Pancreas (tissue), 10 donors: ENCODE measurements around the gene SLC30A5. TPM values are rescaled to one million over a fixed set of nuclear protein-coding genes. Genes with fewer than 3 reads are reported as not detected.

Experiments
- ATAC-seq, 4 donors: fragments of 200-7000 bp; cut with Tn5 transposase; one replicate each; pipeline versions ENCODE4 v1.8.0 to v1.9.1; 2020; ENCODE audit warnings: mild to moderate bottlenecking in 4 of 4, moderate library complexity in 4 of 4
- DNase-seq, 6 donors: peaks; one replicate each; pipeline ENCODE4 v3.0.0-alpha.2; 2020
- FAIRE-seq: peaks from 2 replicates; lab custom pipeline; 2012; peaks lifted over from hg19 to GRCh38; lab: Jason Lieb, UNC
- H3K27ac ChIP-seq, 4 donors: fragments of 200-600 bp; sonication (generic); 1 replicate in 3 of 4; 2 replicates in 1 of 4; pipeline versions ENCODE4 v1.5.0 to v1.8.0; 2020
- H3K27me3 ChIP-seq, 4 donors: fragments of 200-600 bp; one replicate each; pipeline ENCODE4 v1.8.0; 2021
- H3K36me3 ChIP-seq, 3 donors: fragments of 200-600 bp; sonication (generic) in 1 of 3; one replicate each; pipeline versions ENCODE4 v1.5.0 to v1.8.0; 2020 to 2021
- H3K4me1 ChIP-seq, 3 donors: fragments of 200-600 bp; one replicate each; pipeline ENCODE4 v1.8.0; 2021
- H3K4me3 ChIP-seq, 4 donors: fragments of 200-600 bp; sonication (generic) in 2 of 4; one replicate each; pipeline versions ENCODE4 v1.5.0 to v1.8.0; 2020 to 2021
- H3K9me3 ChIP-seq, 4 donors: fragments of 200-600 bp; one replicate each; pipeline ENCODE4 v1.8.0; 2021
- CTCF ChIP-seq, 4 donors: fragments of 200-600 bp; sonication (generic) in 3 of 4; IDR thresholded peaks; one replicate each; pipeline versions ENCODE4 v1.5.0 to v1.8.0; 2021; ENCODE audit warnings: antibody characterized with exemption in 4 of 4
- WGBS, 2 donors: extraction: QIAGEN DNeasy Blood & Tissue Kit; methylation state at CpG; one replicate each; pipeline ENCODE4 v1.1.7; 2013; 5-methylcytosine and 5-hydroxymethylcytosine counted together
- intact Hi-C, 3 donors: fragments of 100-400 bp; cut with DNase I; formaldehyde crosslinking; loops; one replicate each; pipeline versions ENCODE4 v1.11.1 to v1.14.2; 2022
- polyA plus RNA-seq, 2 donors: library from polyadenylated mRNA; stranded (reverse); fragments of 200-250 nt; gene quantifications; one replicate each; pipeline ENCODE4 v1.2.3, GENCODE V29; 2013
- total RNA-seq, 6 donors: library from RNA; stranded (reverse); fragmentation: NEBNext Ultra II Directional in 4 of 6; extraction: Animal tissue kit (Norgen Biotek cat#: 25700) in 4 of 6; gene quantifications; one replicate each; pipeline versions ENCODE4 v1.2.1 to v1.2.4, GENCODE V29; 2021 to 2023
- donor health status: healthy with polysubstance abuse.
- donor health status: DM: no; HTN: no; CAD: no; lungs with moderate emphysema.
- donor health status: DM: no; HTN: no; CAD: no.
- donor health status: control.
- donor health status: control.
- donor health status: Bipolar disorder and iron deficiency.
- donor health status: DM: yes; HTN: yes; CAD: no.
- donor health status: DM: no; HTN: no; CAD: no.
- donor health status: DM: no; HTN: no; CAD: no.
- donor health status: DM: yes; HTN: yes; CAD: no.

Gene SLC30A5
- total and polyA plus RNA-seq, 8 donors, result 18.2 to 37.0 (median 25.0) TPM

- no peak overlapping the region for H3K27ac ChIP-seq
- no peak for FAIRE-seq
- no peak for TF ChIP-seq CTCF (IDR thresholded peaks at IDR 0.05)
- H3K9me3 ChIP-seq, result no peaks in the 10 kb centered on the region
- intact Hi-C loops, result no loop called here
- no peak for ATAC-seq
- WGBS, 2 donors, result 75 to 84% methylated on average over 11 to 14 of the region's 14 CpGs
- H3K27me3 ChIP-seq, result no peaks in the 10 kb centered on the region
- no peaks in the 10 kb centered on the region for H3K36me3 ChIP-seq
- H3K4me3 ChIP-seq, result no peak overlapping the region
- peaks cover 0 to 9% (median 0%) of the 10 kb centered on the region in 3 donors for H3K4me1 ChIP-seq
- DNase-seq, result no peak
Observed at GRCh38 chr5:69075522-69076179, 18.2 kb upstream of the SLC30A5 start.

DNA sequence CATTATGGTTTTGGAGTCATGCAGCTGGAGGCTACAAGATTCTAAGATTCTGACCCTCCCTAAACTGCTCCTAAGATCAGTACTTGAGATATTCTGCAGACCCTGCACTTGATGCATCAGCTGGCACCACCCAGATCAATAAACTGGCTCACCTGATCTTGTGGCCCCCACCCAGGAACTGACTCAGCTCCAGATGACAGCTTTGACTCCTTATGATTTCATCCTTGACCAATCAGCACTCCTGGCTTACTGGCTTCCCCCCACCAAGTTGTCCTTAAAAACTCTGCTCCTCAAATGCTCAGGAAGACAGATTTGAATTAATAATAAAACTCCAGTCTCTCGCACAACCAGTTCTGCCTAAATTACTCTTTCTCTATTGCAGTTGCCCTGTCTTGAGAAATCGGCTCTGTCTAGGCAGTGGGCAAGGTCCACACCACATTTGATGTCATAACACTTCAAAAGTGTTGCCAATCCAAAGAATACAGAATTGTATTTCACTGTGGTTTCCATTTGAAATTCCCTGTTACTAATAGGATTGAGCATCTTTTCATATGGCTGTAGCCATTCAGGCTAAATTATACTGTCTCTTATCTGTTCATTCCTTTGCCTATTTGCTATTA lies 14.8 kb upstream of the SLC30A5 start:
- ATAC-seq, result peak; percentile 32 to 57 (median 47)
- WGBS, 2 donors, result 42 to 50% methylated on average over 2 of the region's 2 CpGs

GRCh38 chr5:69079556-69079955 lies 14.3 kb upstream of the SLC30A5 start:
- no peaks in the 10 kb centered on the region for H3K9me3 ChIP-seq
- WGBS, 2 donors, result 42 to 52% methylated on average over 6 of the region's 6 CpGs

More for the DNA sequence above, 14.8 kb upstream of the SLC30A5 start:
- no peaks in the 10 kb centered on the region for H3K9me3 ChIP-seq
- peak in 3 of 6 donors; percentile 43 to 51 (median 45) for DNase-seq
- no peak for FAIRE-seq
- no peaks in the 10 kb centered on the region for H3K36me3 ChIP-seq
- no peaks in the 10 kb centered on the region for H3K27me3 ChIP-seq
- H3K27ac ChIP-seq, result peak overlapping the region; percentile 44 to 80 (median 56)
- no peak for TF ChIP-seq CTCF (IDR thresholded peaks at IDR 0.05)
- no peak overlapping the region for H3K4me3 ChIP-seq
- H3K4me1 ChIP-seq, result peaks cover 0 to 9% (median 0%) of the 10 kb centered on the region in 3 donors
- intact Hi-C loops, result no loop called here

GRCh38 chr5:69083412-69083811 lies 10.4 kb upstream of the SLC30A5 start:
- TF ChIP-seq CTCF (IDR thresholded peaks at IDR 0.05), result peak in 1 of 4 donors; percentile 10
- FAIRE-seq (no peak), DNase-seq (peak in 4 of 6 donors; percentile 53 to 58 (median 55)), ATAC-seq (peak; percentile 72 to 94 (median 90))
- Histone ChIP-seq H3K27ac (no peak overlapping the region), H3K4me1 (peaks cover 0 to 9% (median 0%) of the 10 kb centered on the region in 3 donors), H3K27me3 (no peaks in the 10 kb centered on the region), H3K36me3 (no peaks in the 10 kb centered on the region), H3K4me3 (no peak overlapping the region), H3K9me3 (no peaks in the 10 kb centered on the region)
- intact Hi-C loops, result no loop called here

More at GRCh38 chr5:69079556-69079955, 14.3 kb upstream of the SLC30A5 start:
- no peaks in the 10 kb centered on the region for H3K36me3 ChIP-seq
- no peaks in the 10 kb centered on the region for H3K27me3 ChIP-seq
- H3K27ac ChIP-seq, result peak overlapping the region; percentile 44 to 80 (median 56)
- intact Hi-C loops, result no loop called here
- FAIRE-seq (no peak), ATAC-seq (peak; percentile 71 to 80 (median 78)), DNase-seq (peak in 4 of 6 donors; percentile 38 to 73 (median 52))
- TF ChIP-seq CTCF (IDR thresholded peaks at IDR 0.05), result no peak
- peaks cover 0 to 9% (median 0%) of the 10 kb centered on the region in 3 donors for H3K4me1 ChIP-seq
- no peak overlapping the region for H3K4me3 ChIP-seq

DNA sequence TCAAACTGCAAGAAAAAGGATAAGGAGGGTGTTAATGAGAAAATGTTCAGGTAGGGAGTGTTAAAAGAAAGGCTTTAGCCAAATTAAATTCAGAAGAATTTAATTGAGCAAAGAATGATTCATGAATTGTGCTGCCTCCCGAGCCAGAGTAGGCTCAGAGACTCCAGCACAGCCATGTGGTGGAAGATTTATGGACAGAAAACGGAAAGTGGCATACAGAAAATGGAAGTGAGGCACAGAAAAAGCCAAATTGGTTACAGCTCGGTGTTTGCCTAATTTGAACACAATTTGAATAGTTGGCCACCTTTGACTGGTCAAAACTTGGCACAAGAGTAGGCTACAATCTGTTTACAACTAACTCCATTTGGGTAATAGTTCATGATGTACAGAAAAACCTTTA lies 9.6 kb upstream of the SLC30A5 start:
- no peak for DNase-seq
- ATAC-seq, result no peak
- WGBS, 2 donors, result 65 to 68% methylated on average over 3 of the region's 3 CpGs
- TF ChIP-seq CTCF (IDR thresholded peaks at IDR 0.05), result no peak
- intact Hi-C loops, result no loop called here
- no peak overlapping the region for H3K27ac ChIP-seq
- peaks cover 0 to 4% (median 0%) of the 10 kb centered on the region in 3 donors for H3K4me1 ChIP-seq
- no peaks in the 10 kb centered on the region for H3K9me3 ChIP-seq
- H3K4me3 ChIP-seq, result no peak overlapping the region
- H3K27me3 ChIP-seq, result no peaks in the 10 kb centered on the region
- no peak for FAIRE-seq
- no peaks in the 10 kb centered on the region for H3K36me3 ChIP-seq
